RWPE1 (cell line): ENCODE data around the gene IL23R.

Experiments used
- CTCF ChIA-PET: fragments of 350-600 bp; sonication (Branson Sonifier 250); formaldehyde crosslinking; extraction: SDS; loops from one replicate; lab custom pipeline; 2021; lab: Yijun Ruan, JAX
- POLR2A ChIA-PET: fragments of 400-600 bp; formaldehyde crosslinking; extraction: SDS; loops from one replicate; lab custom pipeline; 2020; ENCODE audit warnings: antibody characterized with exemption; ENCODE audit not compliant: low non-redundant PET; lab: Yijun Ruan, JAX
- DNase-seq: peaks from one replicate; pipeline ENCODE4 v3.0.0; 2012; ENCODE audit warnings: low spot score
- H3K27ac ChIP-seq: fragments of 450-650 bp; 2 replicates; pipeline ENCODE4 v1.5.1; 2017
- CTCF ChIP-seq: fragments of 450-650 bp; conservative IDR thresholded peaks from 2 replicates; pipeline ENCODE4 v1.5.1; 2017; ENCODE audit warnings: low read depth, mild to moderate bottlenecking

Gene IL23R

GRCh38 chr1:67304023-67304422, 137.8 kb downstream of the IL23R start:
- H3K27ac ChIP-seq, result no peak overlapping the region
- no peak for DNase-seq
- TF ChIP-seq CTCF, result no peak
- CTCF ChIA-PET, result no interaction called here
- POLR2A ChIA-PET, result no interaction called here

- no peak overlapping the region for H3K27ac ChIP-seq
- no peak for TF ChIP-seq CTCF
- no peak for DNase-seq
- ChIA-PET POLR2A (no interaction called here), CTCF (no interaction called here)
These were observed 140.3 kb downstream of the IL23R start for GRCh38 chr1:67306547-67306946.

- no peak for DNase-seq
- TF ChIP-seq CTCF, result no peak
- ChIA-PET POLR2A (no interaction called here), CTCF (interaction anchor here (0.6 to 1.2 kb wide), 2 partner anchors 73 to 133 kb away, joined by 3 read pairs; no protein-coding TSS in a partner anchor)
- no peak within 1 kb of the TSS for H3K27ac ChIP-seq
These were observed 141.2 kb downstream of the IL23R start, which contains the start of gene IL12RB2 for GRCh38 chr1:67307251-67308060. Gene IL12RB2 (plus strand): TSS chr1:67307873. CDS start chr1:67320369, 12,496 bp downstream.

GRCh38 chr1:67308136-67308535, 141.9 kb downstream of the IL23R start:
- H3K27ac ChIP-seq, result no peak overlapping the region
- ChIA-PET CTCF (interaction anchor here (0.6 to 1.2 kb wide), 2 partner anchors 74 to 133 kb away, joined by 3 read pairs; no protein-coding TSS in a partner anchor), POLR2A (no interaction called here)
- no peak for DNase-seq
- no peak for TF ChIP-seq CTCF
